ENCODE measurements around the gene GUCY1A1.
A peak's percentile ranks its signal among the peaks of the same experiment; 100 is the strongest.

GUCY1A1 gene, protein sequence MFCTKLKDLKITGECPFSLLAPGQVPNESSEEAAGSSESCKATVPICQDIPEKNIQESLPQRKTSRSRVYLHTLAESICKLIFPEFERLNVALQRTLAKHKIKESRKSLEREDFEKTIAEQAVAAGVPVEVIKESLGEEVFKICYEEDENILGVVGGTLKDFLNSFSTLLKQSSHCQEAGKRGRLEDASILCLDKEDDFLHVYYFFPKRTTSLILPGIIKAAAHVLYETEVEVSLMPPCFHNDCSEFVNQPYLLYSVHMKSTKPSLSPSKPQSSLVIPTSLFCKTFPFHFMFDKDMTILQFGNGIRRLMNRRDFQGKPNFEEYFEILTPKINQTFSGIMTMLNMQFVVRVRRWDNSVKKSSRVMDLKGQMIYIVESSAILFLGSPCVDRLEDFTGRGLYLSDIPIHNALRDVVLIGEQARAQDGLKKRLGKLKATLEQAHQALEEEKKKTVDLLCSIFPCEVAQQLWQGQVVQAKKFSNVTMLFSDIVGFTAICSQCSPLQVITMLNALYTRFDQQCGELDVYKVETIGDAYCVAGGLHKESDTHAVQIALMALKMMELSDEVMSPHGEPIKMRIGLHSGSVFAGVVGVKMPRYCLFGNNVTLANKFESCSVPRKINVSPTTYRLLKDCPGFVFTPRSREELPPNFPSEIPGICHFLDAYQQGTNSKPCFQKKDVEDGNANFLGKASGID
- 0 to 0.30 (median 0) reads per million in 9 experiments for total RNA-seq

GRCh38 chr4:155666344-155667221 is at the start of gene GUCY1A1:
Gene GUCY1A1, plus strand, starts transcription at chr4:155666848. Its CDS starts 30,020 bp downstream, at chr4:155696868.
- no peak for ATAC-seq (replicated peaks)
- H3K36me3 Mint-ChIP-seq (ENCODE audit: insufficient read depth) = no peaks in the 10 kb centered on the region
- H3K4me3 Mint-ChIP-seq = peak within 1 kb of the TSS; percentile 55 to 63
- no peak for DNase-seq
- no peak within 1 kb of the TSS for H3K27ac Mint-ChIP-seq
- no peaks in the 10 kb centered on the region for H3K9me3 Mint-ChIP-seq
- peaks cover 5% of the 10 kb centered on the region in 2 donors for H3K4me1 Mint-ChIP-seq (ENCODE audit: low read depth in 2 of 2)
- peaks cover 20 to 29% of the 10 kb centered on the region in 2 donors for H3K27me3 Mint-ChIP-seq

DNA sequence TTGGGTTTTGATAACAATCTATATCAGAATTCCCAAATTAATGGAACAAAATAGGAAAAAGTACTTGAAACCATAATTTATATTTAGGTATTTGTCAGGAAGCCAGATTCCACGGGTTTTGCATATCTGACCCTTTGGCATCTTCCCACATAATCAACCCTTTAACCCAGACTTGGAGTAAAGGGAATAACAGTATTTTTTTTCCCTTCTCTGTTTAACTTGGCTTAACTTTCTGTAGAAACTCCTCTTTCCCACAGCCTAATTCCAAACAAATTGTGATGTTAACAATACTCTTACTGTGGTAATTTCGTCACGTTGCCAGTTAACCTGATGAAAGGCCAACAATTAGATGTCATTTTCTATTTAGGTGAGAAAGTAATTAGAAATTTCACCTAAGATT is 49.4 kb upstream of the GUCY1A1 start:
- Mint-ChIP-seq H3K9me3 (peaks cover 0 to under 1% of the 10 kb centered on the region in 2 donors), H3K4me1 (ENCODE audit: low read depth in 2 of 2) (no peaks in the 10 kb centered on the region), H3K36me3 (ENCODE audit: insufficient read depth) (no peaks in the 10 kb centered on the region), H3K4me3 (no peak overlapping the region), H3K27me3 (no peaks in the 10 kb centered on the region), H3K27ac (no peak overlapping the region)
- no peak for DNase-seq
- no peak for ATAC-seq (replicated peaks)

- Mint-ChIP-seq H3K36me3 (ENCODE audit: insufficient read depth) (no peaks in the 10 kb centered on the region), H3K27ac (no peak overlapping the region), H3K4me1 (ENCODE audit: low read depth in 2 of 2) (no peaks in the 10 kb centered on the region), H3K27me3 (no peaks in the 10 kb centered on the region), H3K9me3 (no peaks in the 10 kb centered on the region), H3K4me3 (no peak overlapping the region)
- ATAC-seq (replicated peaks) (no peak), DNase-seq (no peak)
These were observed 48.3 kb upstream of the GUCY1A1 start for GRCh38 chr4:155618183-155618838.

GRCh38 chr4:155620637-155621036 is 46.0 kb upstream of the GUCY1A1 start:
- DNase-seq = no peak
- ATAC-seq (replicated peaks) = no peak
- Mint-ChIP-seq H3K4me3 (no peak overlapping the region), H3K27ac (no peak overlapping the region), H3K27me3 (no peaks in the 10 kb centered on the region), H3K36me3 (ENCODE audit: insufficient read depth) (no peaks in the 10 kb centered on the region), H3K4me1 (ENCODE audit: low read depth in 2 of 2) (no peaks in the 10 kb centered on the region), H3K9me3 (peaks cover 0 to 3% of the 10 kb centered on the region in 2 donors)

DNA sequence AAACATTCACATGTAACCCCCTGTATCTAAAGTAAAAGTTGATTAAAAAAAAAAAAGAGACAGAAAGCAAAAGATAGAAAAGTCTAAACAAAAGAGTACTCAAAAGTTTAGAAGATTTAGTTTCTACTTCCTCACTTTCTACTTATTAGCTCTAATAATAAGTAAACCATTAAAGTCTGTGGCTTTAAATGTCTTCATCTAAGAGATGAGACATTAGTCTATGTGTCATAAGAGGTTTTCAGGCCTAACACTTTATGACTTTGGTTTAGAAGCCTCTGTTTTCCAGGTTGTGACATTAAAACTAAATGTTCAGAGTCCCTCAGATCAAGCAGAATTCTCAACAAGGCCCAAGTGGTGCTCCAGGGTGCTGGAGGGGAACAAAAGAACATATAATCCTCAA is 42.2 kb upstream of the GUCY1A1 start:
- H3K36me3 Mint-ChIP-seq (ENCODE audit: insufficient read depth) = no peaks in the 10 kb centered on the region
- no peak overlapping the region for H3K4me3 Mint-ChIP-seq
- H3K9me3 Mint-ChIP-seq = peaks cover 0 to 5% of the 10 kb centered on the region in 2 donors
- H3K4me1 Mint-ChIP-seq (ENCODE audit: low read depth in 2 of 2) = no peaks in the 10 kb centered on the region
- DNase-seq = no peak
- no peak for ATAC-seq (replicated peaks)
- no peaks in the 10 kb centered on the region for H3K27me3 Mint-ChIP-seq
- H3K27ac Mint-ChIP-seq = no peak overlapping the region

GRCh38 chr4:155626561-155626960 is 40.1 kb upstream of the GUCY1A1 start:
- H3K4me3 Mint-ChIP-seq = no peak overlapping the region
- peaks cover 0 to 5% of the 10 kb centered on the region in 2 donors for H3K9me3 Mint-ChIP-seq
- DNase-seq (no peak), ATAC-seq (replicated peaks) (no peak)
- peaks cover 2% of the 10 kb centered on the region for H3K36me3 Mint-ChIP-seq (ENCODE audit: insufficient read depth)
- H3K27me3 Mint-ChIP-seq = no peaks in the 10 kb centered on the region
- H3K27ac Mint-ChIP-seq = no peak overlapping the region
- no peaks in the 10 kb centered on the region for H3K4me1 Mint-ChIP-seq (ENCODE audit: low read depth in 2 of 2)

DNA sequence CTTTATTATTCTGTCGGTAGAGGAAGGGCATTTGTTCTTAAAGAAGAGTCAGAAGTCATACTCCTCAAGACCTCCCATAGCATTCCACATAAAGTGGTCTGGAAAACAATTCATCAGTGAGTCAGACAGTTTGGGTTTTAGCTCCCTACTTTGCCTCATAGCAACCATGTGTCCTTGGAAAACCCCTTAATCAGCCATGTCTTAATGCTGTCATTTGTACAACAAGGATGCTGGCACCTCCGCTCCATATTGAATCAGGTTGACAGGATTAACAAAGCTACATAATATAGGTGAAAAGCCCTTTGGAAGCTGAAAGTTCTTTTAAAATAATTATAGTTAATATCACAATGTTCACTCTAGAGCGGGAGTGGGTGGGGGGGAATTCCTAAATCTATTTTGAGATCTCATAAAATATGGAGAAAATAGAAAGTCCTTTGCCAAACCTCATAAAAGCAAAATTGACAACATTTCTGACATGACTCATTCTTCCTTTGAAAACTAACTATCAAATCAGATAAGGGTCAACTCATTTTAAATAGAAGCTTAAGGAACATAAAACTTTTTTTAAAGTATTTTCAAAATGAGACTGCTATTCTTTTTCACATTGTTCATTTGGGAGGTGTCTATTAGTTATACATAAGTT is 37.3 kb upstream of the GUCY1A1 start:
- Mint-ChIP-seq H3K4me1 (ENCODE audit: low read depth in 2 of 2) (no peaks in the 10 kb centered on the region), H3K4me3 (no peak overlapping the region), H3K27me3 (no peaks in the 10 kb centered on the region), H3K27ac (no peak overlapping the region), H3K9me3 (peaks cover 1% of the 10 kb centered on the region in 2 donors), H3K36me3 (ENCODE audit: insufficient read depth) (peaks cover 2% of the 10 kb centered on the region)
- ATAC-seq (replicated peaks) = no peak
- no peak for DNase-seq

DNA sequence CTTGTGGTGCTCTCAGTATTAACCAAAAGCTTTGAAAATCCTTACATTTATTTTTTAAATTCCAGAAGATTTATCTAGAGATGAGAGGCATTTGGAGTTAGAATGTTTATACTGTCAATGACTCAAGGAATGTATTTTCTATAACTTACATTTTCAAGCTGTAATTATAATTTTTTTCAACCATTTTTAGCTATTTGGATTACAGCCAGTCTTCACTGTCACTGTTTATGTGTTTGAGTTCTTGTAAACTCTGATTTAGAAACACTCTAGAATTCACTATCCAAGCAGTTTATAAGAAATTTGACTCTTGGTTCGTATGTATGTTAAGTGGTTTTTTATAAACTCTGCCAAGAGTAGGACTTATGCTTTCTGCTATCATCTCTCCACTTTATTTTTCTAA is 36.7 kb upstream of the GUCY1A1 start:
- H3K27me3 Mint-ChIP-seq = no peaks in the 10 kb centered on the region
- ATAC-seq (replicated peaks) = no peak
- H3K27ac Mint-ChIP-seq = no peak overlapping the region
- no peaks in the 10 kb centered on the region for H3K4me1 Mint-ChIP-seq (ENCODE audit: low read depth in 2 of 2)
- DNase-seq = no peak
- H3K36me3 Mint-ChIP-seq (ENCODE audit: insufficient read depth) = peaks cover 2% of the 10 kb centered on the region
- peaks cover 1 to 8% of the 10 kb centered on the region in 2 donors for H3K9me3 Mint-ChIP-seq
- H3K4me3 Mint-ChIP-seq = no peak overlapping the region

- H3K27ac Mint-ChIP-seq = no peak overlapping the region
- H3K9me3 Mint-ChIP-seq = peaks cover 5 to 11% of the 10 kb centered on the region in 2 donors
- H3K4me1 Mint-ChIP-seq (ENCODE audit: low read depth in 2 of 2) = no peaks in the 10 kb centered on the region
- DNase-seq (no peak), ATAC-seq (replicated peaks) (no peak)
- H3K27me3 Mint-ChIP-seq = no peaks in the 10 kb centered on the region
- H3K4me3 Mint-ChIP-seq = no peak overlapping the region
- H3K36me3 Mint-ChIP-seq (ENCODE audit: insufficient read depth) = peaks cover 2% of the 10 kb centered on the region
These were observed 34.3 kb upstream of the GUCY1A1 start for GRCh38 chr4:155632310-155632840.

GRCh38 chr4:155638195-155638965 is 28.3 kb upstream of the GUCY1A1 start:
- Mint-ChIP-seq H3K27ac (no peak overlapping the region), H3K9me3 (peaks cover 5 to 11% of the 10 kb centered on the region in 2 donors), H3K4me3 (no peak overlapping the region), H3K4me1 (ENCODE audit: low read depth in 2 of 2) (no peaks in the 10 kb centered on the region), H3K36me3 (ENCODE audit: insufficient read depth) (no peaks in the 10 kb centered on the region), H3K27me3 (no peaks in the 10 kb centered on the region)
- DNase-seq (no peak), ATAC-seq (replicated peaks) (no peak)

GRCh38 chr4:155639704-155640523 is 26.7 kb upstream of the GUCY1A1 start:
- ATAC-seq (replicated peaks) (no peak), DNase-seq (no peak)
- Mint-ChIP-seq H3K4me1 (ENCODE audit: low read depth in 2 of 2) (no peaks in the 10 kb centered on the region), H3K4me3 (no peak overlapping the region), H3K36me3 (ENCODE audit: insufficient read depth) (no peaks in the 10 kb centered on the region), H3K9me3 (peaks cover 4 to 5% of the 10 kb centered on the region in 2 donors), H3K27me3 (no peaks in the 10 kb centered on the region), H3K27ac (no peak overlapping the region)
